Endothelial cell of umbilical vein (primary cell): ENCODE data around the gene SLC19A1. TPM values are rescaled to one million over a fixed set of nuclear protein-coding genes. Genes with fewer than 3 reads are reported as not detected.

Experiments
- BruUV-seq: library from RNA; stranded (reverse); fragments of 400-500 nt; replicated peaks from 2 replicates; lab custom pipeline; 2021; lab: Mats Ljungman, UMichigan
- CTCF ChIA-PET: fragments of 300-600, 350-600 bp; sonication (Branson Sonifier 250); formaldehyde crosslinking; loops from one replicate; lab custom pipeline; 2021; ENCODE audit warnings: antibody characterized with exemption, inconsistent platforms; lab: Charles Lee
- POLR2A ChIA-PET: fragments of 300-600, 350-600 bp; sonication (Branson Sonifier 250); formaldehyde crosslinking; loops from one replicate; lab custom pipeline; 2021; ENCODE audit warnings: antibody characterized with exemption, inconsistent platforms; lab: Charles Lee
- DNase-seq: peaks from one replicate; pipeline ENCODE4 v3.0.0-alpha.2; 2011; ENCODE audit warnings: low read depth, low spot score
- FAIRE-seq: peaks from 2 replicates; lab custom pipeline; 2011; peaks lifted over from hg19 to GRCh38; lab: Jason Lieb, UNC
- H2AFZ ChIP-seq: 2 replicates; pipeline ENCODE4 v1.6.0; 2012; ENCODE audit warnings: low read depth, low read length, control low read depth, inconsistent platforms
- H3K27ac ChIP-seq: 2 replicates; pipeline ENCODE4 v1.5.1; 2011; ENCODE audit warnings: low read depth, mild to moderate bottlenecking, control low read depth, low read length, moderate library complexity; ENCODE audit not compliant: insufficient read depth
- H3K27me3 ChIP-seq, 2 experiments: 2 replicates each; pipeline versions ENCODE4 v1.6.0 to v1.6.1; 2011; ENCODE audit warnings: low read length in 2 of 2, mixed read lengths in 1 of 2; ENCODE audit not compliant: control insufficient read depth in 2 of 2, insufficient read depth in 2 of 2
- H3K36me3 ChIP-seq, 2 experiments: 2 replicates in 1 of 2; 3 replicates in 1 of 2; pipeline ENCODE4 v1.5.1; 2011; ENCODE audit warnings: low read length in 2 of 2, mild to moderate bottlenecking in 1 of 2, moderate library complexity in 1 of 2; ENCODE audit not compliant: control insufficient read depth in 2 of 2, insufficient read depth in 2 of 2; ENCODE audit errors: extremely low read depth in 1 of 2
- H3K4me1 ChIP-seq: 3 replicates; pipeline ENCODE4 v1.5.1; 2011; ENCODE audit warnings: mild to moderate bottlenecking, low read length; ENCODE audit not compliant: control insufficient read depth, insufficient read depth; ENCODE audit errors: extremely low read depth
- H3K4me2 ChIP-seq: 2 replicates; pipeline ENCODE4 v1.6.1; 2011; ENCODE audit warnings: low read length, control low read depth, mixed read lengths; ENCODE audit not compliant: insufficient read depth
- H3K4me3 ChIP-seq, 3 experiments: fragments of 200-600 bp in 1 of 3; sonication (generic), shearing (Covaris generic) in 1 of 3; replicated peaks in 1 of 3; 2 replicates each; pipeline ENCODE4 v1.5.1; 2011 to 2016; ENCODE audit warnings: control low read depth in 3 of 3, low read length in 3 of 3, mild to moderate bottlenecking in 2 of 3, inconsistent platforms in 1 of 3, low read depth in 1 of 3, moderate library complexity in 1 of 3; ENCODE audit not compliant: insufficient read depth in 1 of 3
- H3K79me2 ChIP-seq: 2 replicates; pipeline ENCODE4 v1.6.0; 2012; ENCODE audit warnings: low read length, inconsistent platforms; ENCODE audit not compliant: control insufficient read depth, insufficient read depth
- H3K9ac ChIP-seq: replicated peaks from 2 replicates; pipeline ENCODE3; 2011; ENCODE audit warnings: low read length, control low read depth; ENCODE audit not compliant: insufficient read depth; ENCODE audit errors: extremely low read depth
- H3K9me1 ChIP-seq: replicated peaks from 3 replicates; pipeline ENCODE4 v1.6.0; 2011; ENCODE audit warnings: mild to moderate bottlenecking, low read length; ENCODE audit not compliant: control insufficient read depth, insufficient read depth; ENCODE audit errors: extremely low read depth
- H3K9me3 ChIP-seq: replicated peaks from 2 replicates; pipeline ENCODE4 v1.5.1; 2012; ENCODE audit warnings: low read length, inconsistent platforms; ENCODE audit not compliant: control insufficient read depth, insufficient read depth
- H4K20me1 ChIP-seq: replicated peaks from 2 replicates; pipeline ENCODE3; 2011; ENCODE audit warnings: mild to moderate bottlenecking, low read length; ENCODE audit not compliant: control insufficient read depth, insufficient read depth; ENCODE audit errors: extremely low read depth
- CTCF ChIP-seq, 2 donors: IDR thresholded peaks; 1 replicate in 1 of 2; 2 replicates in 1 of 2; pipeline ENCODE4 v1.5.1; 2011; ENCODE audit warnings: low read length in 2 of 2, mild to moderate bottlenecking in 2 of 2, moderate library complexity in 2 of 2, control low read depth in 1 of 2, inconsistent platforms in 1 of 2, low read depth in 1 of 2; ENCODE audit not compliant: insufficient read depth in 1 of 2; ENCODE audit errors: extremely low read depth in 1 of 2
- EZH2 ChIP-seq: IDR thresholded peaks from 2 replicates; pipeline ENCODE4 v1.6.1; 2012; ENCODE audit warnings: borderline replicate concordance, low read depth, mild to moderate bottlenecking, moderate library complexity, low read length, inconsistent platforms; ENCODE audit not compliant: severe bottlenecking
- FOS ChIP-seq: IDR thresholded peaks from 2 replicates; pipeline ENCODE4 v1.6.1; 2011; ENCODE audit warnings: mild to moderate bottlenecking, low read length, moderate library complexity, borderline replicate concordance; ENCODE audit not compliant: insufficient read depth
- GATA2 ChIP-seq: IDR thresholded peaks from 2 replicates; pipeline ENCODE4 v1.7.0; 2011; ENCODE audit warnings: low read depth, mild to moderate bottlenecking, moderate library complexity, mixed read lengths, low read length; ENCODE audit not compliant: insufficient read length, insufficient read depth
- JUN ChIP-seq: IDR thresholded peaks from 2 replicates; pipeline ENCODE4 v1.6.1; 2011; ENCODE audit warnings: borderline replicate concordance, low read depth; ENCODE audit not compliant: insufficient read length, insufficient read depth
- MAX ChIP-seq: IDR thresholded peaks from 2 replicates; pipeline ENCODE4 v1.6.1; 2011; ENCODE audit not compliant: insufficient read depth, insufficient read length
- MYC ChIP-seq: IDR thresholded peaks from one replicate; pipeline ENCODE4 v1.6.1; 2011; ENCODE audit warnings: mild to moderate bottlenecking, low read depth, low read length
- POLR2A ChIP-seq: IDR thresholded peaks from 2 replicates; pipeline ENCODE4 v1.6.1; 2012; ENCODE audit warnings: low read depth, mild to moderate bottlenecking, control low read depth, low read length
- POLR2AphosphoS5 ChIP-seq: IDR thresholded peaks from 2 replicates; pipeline ENCODE4 v1.6.1; 2012; ENCODE audit warnings: low read depth, mild to moderate bottlenecking, control low read depth, low read length, moderate library complexity; ENCODE audit not compliant: insufficient read depth
- dilution Hi-C: fragments of 300-500 bp; cut with MboI; formaldehyde crosslinking; loops from one replicate; pipeline ENCODE4 v1.15.0; 2019; ENCODE audit warnings: low sequenced_read_pairs; ENCODE audit not compliant: extremely low pct_ligation_motif_present
- intact Hi-C: fragments of 100-400 bp; cut with micrococcal nuclease; formaldehyde crosslinking; loops from one replicate; pipeline ENCODE4 v1.10.0; 2022
- polyA plus RNA-seq, 4 experiments: library from polyadenylated mRNA; depleted of rRNA in 3 of 4; stranded (reverse) in 3 of 4; unstranded in 1 of 4; fragments of >200 nt; gene quantifications; 2 replicates each; pipeline versions ENCODE4 v1.2.1 to v1.2.3, GENCODE V29; 2011 to 2012; ENCODE audit warnings: missing spikeins in 1 of 4
- total RNA-seq: library from RNA; stranded (reverse); gene quantifications from 2 replicates; pipeline ENCODE4 v1.2.3, GENCODE V29; 2021

Gene SLC19A1
- total and polyA plus RNA-seq, 2 donors (not counting 3 experiments of a cell fraction or from before 2014, with no cell fraction given), result 36.3 to 54.6 TPM

- peaks cover 55% of the 10 kb centered on the region for H3K79me2 ChIP-seq
- FAIRE-seq (no peak), DNase-seq (no peak)
- no peak overlapping the region for H3K9ac ChIP-seq
- intact Hi-C loops, result no loop called here
- H2AFZ ChIP-seq, result no peak overlapping the region
- no peaks in the 10 kb centered on the region for H3K27me3 ChIP-seq
- ChIA-PET CTCF (no interaction called here), POLR2A (no interaction called here)
- H3K4me3 ChIP-seq, result no peak overlapping the region
- no peaks in the 10 kb centered on the region for H3K9me3 ChIP-seq
- H3K4me2 ChIP-seq, result no peak overlapping the region
- H4K20me1 ChIP-seq, result no peaks in the 10 kb centered on the region
- peaks cover 0 to 5% of the 10 kb centered on the region in 2 experiments for H3K36me3 ChIP-seq
- H3K9me1 ChIP-seq, result no peaks in the 10 kb centered on the region
- TF ChIP-seq GATA2 (no peak), JUN (no peak), EZH2 (no peak), FOS (no peak), POLR2A (no peak), MYC (no peak), POLR2AphosphoS5 (no peak), MAX (no peak), CTCF (IDR thresholded peaks at IDR 0.05; ENCODE audit: extremely low read depth in 1 of 2, insufficient read depth in 1 of 2, low read depth in 1 of 2, low read length in 2 of 2) (no peak)
- no peak overlapping the region for H3K27ac ChIP-seq
- dilution Hi-C loops, result no loop called here
- H3K4me1 ChIP-seq, result no peaks in the 10 kb centered on the region
- no TSS peak for BruUV-seq
Measured at GRCh38 chr21:45453308-45453950, 88.8 kb downstream of the SLC19A1 start.
